ENCODE measurements around the gene VAX1. TPM values are rescaled to one million over a fixed set of nuclear protein-coding genes. Genes with fewer than 3 reads are reported as not detected.

Gene VAX1
- total and polyA plus RNA-seq, 9 of the 15 experiments (the other 6 are each of a cell fraction or from before 2014, with no cell fraction given) = not detected

DNA sequence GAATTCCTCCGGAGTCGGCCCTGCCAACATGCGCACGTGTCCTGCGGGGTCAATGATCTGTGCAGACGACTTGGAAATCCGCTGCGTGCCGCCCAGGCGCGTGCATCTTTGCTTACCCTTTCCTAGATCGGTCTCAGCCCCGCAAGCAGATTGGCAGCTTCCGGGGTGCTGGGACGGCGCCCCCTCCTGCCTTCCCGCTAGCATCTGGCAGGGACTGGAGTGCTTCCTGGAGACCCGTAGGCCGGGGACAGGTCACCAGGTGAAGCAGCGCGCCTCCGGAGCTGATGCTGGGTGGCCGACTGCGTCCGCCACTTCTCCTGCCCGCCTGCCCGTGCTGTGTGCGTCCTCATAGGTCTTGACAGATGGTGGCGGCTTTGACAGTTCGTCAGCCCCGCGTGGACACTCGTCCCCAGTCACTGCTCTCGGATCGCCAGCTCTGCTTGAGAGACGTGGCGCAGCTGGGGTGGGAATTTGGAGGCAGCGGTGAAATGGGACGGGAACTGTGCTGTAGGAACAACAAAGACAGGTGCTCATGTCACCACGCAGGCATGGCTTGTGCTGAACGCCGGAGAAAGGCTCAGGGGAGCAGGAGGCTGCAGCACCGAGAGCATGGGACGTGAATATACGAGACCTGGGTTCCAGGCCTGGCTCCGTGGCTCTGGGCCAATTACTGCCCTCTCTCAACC, 37.3 kb upstream of the VAX1 start:
- Histone ChIP-seq H3K4me2 (ENCODE audit: insufficient read depth, low read length) (peak overlapping the region; percentile 58), H3K27ac (ENCODE audit: extremely low read depth, low read depth, low read length) (no peak overlapping the region), H3K36me3 (ENCODE audit: control insufficient read depth, insufficient read depth, low read length) (no peaks in the 10 kb centered on the region), H3K4me1 (replicated peaks in 1 of 2; ENCODE audit: control insufficient read depth in 2 of 2, insufficient read depth in 2 of 2, low read length in 2 of 2) (peaks cover 8% of the 10 kb centered on the region in 2 experiments; a peak in 3 of 5 replicates), H3K9me1 (ENCODE audit: control insufficient read depth, insufficient read depth, low read length) (no peaks in the 10 kb centered on the region), H2AFZ (ENCODE audit: low read depth, low read length) (peak overlapping the region; percentile 83), H3K79me2 (ENCODE audit: control insufficient read depth, insufficient read depth, low read length) (no peaks in the 10 kb centered on the region), H3K4me3 (no peak overlapping the region), H3K27me3 (ENCODE audit: control insufficient read depth in 2 of 2, insufficient read depth in 2 of 2, low read length in 2 of 2) (peaks cover 0 to 21% of the 10 kb centered on the region in 2 experiments; a peak in 3 of 5 replicates), H3K9ac (ENCODE audit: insufficient read depth in 1 of 2, low read depth in 2 of 2, low read length in 2 of 2) (no peak overlapping the region), H3K9me3 (replicated peaks; ENCODE audit: control insufficient read depth, insufficient read depth, low read depth, low read length) (no peaks in the 10 kb centered on the region), H4K20me1 (replicated peaks; ENCODE audit: control insufficient read depth, insufficient read depth, low read length) (0 out of 2 replicates have a peak, but pooled peaks cover 5% of the 10 kb centered on the region)
- TF ChIP-seq SP2 (IDR thresholded peaks at IDR 0.05; ENCODE audit: extremely low read depth, low read depth, low read length, poor library complexity, severe bottlenecking) = no peak
- TF ChIP-seq NFIC (IDR thresholded peaks at IDR 0.05) = peak; percentile 72
- TF ChIP-seq, protein P1, sequence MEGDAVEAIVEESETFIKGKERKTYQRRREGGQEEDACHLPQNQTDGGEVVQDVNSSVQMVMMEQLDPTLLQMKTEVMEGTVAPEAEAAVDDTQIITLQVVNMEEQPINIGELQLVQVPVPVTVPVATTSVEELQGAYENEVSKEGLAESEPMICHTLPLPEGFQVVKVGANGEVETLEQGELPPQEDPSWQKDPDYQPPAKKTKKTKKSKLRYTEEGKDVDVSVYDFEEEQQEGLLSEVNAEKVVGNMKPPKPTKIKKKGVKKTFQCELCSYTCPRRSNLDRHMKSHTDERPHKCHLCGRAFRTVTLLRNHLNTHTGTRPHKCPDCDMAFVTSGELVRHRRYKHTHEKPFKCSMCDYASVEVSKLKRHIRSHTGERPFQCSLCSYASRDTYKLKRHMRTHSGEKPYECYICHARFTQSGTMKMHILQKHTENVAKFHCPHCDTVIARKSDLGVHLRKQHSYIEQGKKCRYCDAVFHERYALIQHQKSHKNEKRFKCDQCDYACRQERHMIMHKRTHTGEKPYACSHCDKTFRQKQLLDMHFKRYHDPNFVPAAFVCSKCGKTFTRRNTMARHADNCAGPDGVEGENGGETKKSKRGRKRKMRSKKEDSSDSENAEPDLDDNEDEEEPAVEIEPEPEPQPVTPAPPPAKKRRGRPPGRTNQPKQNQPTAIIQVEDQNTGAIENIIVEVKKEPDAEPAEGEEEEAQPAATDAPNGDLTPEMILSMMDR (IDR thresholded peaks at IDR 0.05 in 2 of 3, conservative IDR thresholded peaks at IDR 0.05 in 1 of 3; ENCODE audit: insufficient read depth in 2 of 3, low read depth in 1 of 3, low read length in 3 of 3) = 0 out of 6 replicates have a peak, but pooled peaks of 1 of the 3 experiments have one; percentile 15
- FAIRE-seq (no peak), DNase-seq (ENCODE audit: extremely low read depth in 1 of 4, low spot score in 3 of 4) (no peak), ATAC-seq (peak; percentile 64)
- intact Hi-C loops (cut with micrococcal nuclease) = loop anchor here (2.0 to 10.0 kb wide), 5 partner anchors 61 to 731 kb away; no protein-coding TSS in a partner anchor
- no TSS peak for BruUV-seq (replicated peaks)
- in situ Hi-C loops (cut with MboI) = loop anchor here (5.0 to 10.0 kb wide), 2 partner anchors 368 to 491 kb away; no protein-coding TSS in a partner anchor
- CTCF ChIA-PET (ENCODE audit: low intra/inter-chr PET ratio) = interaction anchor here (0.6 to 3.3 kb wide), 5 partner anchors 9 to 379 kb away, joined by 3 to 32 read pairs (median 4); no protein-coding TSS in a partner anchor
- POLR2A ChIA-PET = interaction anchor here (0.8 to 1.0 kb wide), 3 partner anchors 9 to 378 kb away, joined by 3 to 5 read pairs (median 3); no protein-coding TSS in a partner anchor
- WGBS (ENCODE audit: insufficient coverage, low coverage, missing lambda C conversion rate) = 9% methylated on average over 14 of the region's 46 CpGs

Measured in K562 (cell line).